GM18868 (cell line): ENCODE results near the gene POC1A.
"Not testable (repeated sequence)": the region's sequence is repeated elsewhere in the genome, so short reads cannot be mapped to it uniquely, and the experiment has no call there.

Experiments used
- ATAC-seq: cut with Tn5 transposase; IDR thresholded peaks from one replicate; pipeline ENCODE4 v1.9.1; 2021; ENCODE audit warnings: mild to moderate bottlenecking, moderate library complexity; ENCODE audit not compliant: unreplicated experiment

The POC1A gene

DNA sequence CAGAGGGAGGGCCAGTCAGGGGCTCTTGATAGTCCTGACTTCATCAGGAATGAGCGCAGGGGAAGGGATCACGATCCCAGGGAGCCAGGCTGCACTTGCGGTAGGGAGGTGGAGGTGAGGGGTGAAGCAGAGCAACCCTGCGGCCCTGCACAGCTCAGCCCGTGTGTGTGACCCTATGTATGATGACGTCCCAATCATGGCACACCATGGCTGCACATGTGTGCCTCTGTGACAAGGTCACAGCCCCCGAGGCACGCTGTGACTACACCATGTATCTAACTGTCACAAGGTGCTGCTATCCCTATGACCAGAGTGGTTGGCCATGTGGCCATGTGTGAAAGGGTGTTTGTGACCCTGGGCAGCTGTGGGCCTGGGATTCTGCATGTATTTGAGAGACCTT is 30.5 kb upstream of the POC1A start:
- no peak for ATAC-seq

DNA sequence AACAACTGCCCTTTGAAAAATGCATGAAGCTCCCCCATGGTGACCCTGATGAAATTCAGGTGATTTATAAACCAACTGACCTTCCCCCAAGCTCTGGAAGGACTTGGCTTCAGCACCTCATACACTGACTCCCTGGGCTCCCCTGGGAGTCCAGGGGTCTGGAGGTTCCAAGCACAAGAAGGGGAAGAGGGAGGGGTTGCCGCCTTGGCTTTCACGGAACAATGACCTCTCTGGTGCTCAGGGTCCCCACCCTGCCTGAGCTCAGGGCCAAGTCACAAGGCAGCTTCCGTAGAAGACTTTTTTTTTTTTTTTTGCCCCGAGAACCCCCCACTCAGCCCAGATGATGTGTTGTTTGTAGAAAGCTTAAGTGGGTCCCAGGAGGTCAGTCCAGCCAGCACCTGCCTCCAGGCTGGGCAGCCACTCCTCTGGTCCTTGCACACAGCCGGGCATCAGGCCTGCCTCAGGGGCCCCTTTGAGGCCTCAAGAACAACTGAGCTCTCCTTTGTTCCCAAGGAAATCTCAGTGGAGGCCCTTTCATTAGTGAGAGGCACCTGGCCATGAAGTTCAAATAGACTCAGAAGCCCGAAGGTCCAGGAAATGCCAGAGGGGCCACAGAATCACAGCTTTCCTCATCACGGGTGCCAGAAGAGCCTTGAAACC is 29.7 kb upstream of the POC1A start:
- no peak for ATAC-seq

- no peak for ATAC-seq
Observed at GRCh38 chr3:52182691-52183090, 28.5 kb upstream of the POC1A start.

GRCh38 chr3:52182196-52182595 is 28.0 kb upstream of the POC1A start:
- no peak for ATAC-seq

DNA sequence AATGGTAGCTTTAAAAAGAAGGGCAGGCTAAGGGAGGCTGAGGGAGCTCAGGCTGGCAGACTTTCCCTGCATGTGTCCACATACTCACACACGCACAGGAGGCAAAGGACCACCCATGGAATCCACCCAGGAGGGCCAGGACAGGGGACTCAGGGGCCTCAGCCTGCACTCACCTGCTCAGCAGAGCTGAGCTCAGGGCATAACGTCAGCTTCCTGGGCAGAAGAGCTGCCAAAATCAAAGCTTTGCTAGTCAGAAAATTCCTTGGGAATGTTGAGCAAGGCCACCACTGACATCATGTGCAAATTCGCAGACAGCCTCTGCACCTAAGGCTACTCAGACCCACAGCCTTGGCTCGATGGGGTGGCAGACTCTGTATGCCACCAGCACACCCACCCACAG is 27.3 kb upstream of the POC1A start:
- no peak for ATAC-seq

- ATAC-seq, result no peak
Observed at GRCh38 chr3:52178537-52178936, 24.3 kb upstream of the POC1A start.

DNA sequence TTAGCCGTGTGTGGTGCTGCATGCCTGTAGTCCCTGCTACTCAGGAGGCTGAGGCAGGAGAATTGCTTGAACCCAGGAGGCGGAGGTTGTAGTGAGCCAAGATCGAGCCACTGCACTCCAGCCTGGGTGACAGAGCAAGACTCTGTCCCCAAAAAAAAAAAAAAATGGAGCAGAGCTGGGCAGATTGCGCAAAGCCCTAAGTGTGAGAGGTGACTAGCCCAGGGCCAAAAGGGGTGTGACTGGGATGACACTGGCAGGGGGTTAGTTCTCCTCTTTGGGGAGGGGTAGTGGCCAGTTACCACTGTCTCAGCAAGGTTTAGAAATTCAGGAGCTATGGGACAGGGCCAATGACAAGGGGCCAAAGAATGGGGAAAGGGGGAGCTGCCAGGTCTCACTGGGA is 23.9 kb upstream of the POC1A start:
- not testable (repeated sequence) for ATAC-seq

DNA sequence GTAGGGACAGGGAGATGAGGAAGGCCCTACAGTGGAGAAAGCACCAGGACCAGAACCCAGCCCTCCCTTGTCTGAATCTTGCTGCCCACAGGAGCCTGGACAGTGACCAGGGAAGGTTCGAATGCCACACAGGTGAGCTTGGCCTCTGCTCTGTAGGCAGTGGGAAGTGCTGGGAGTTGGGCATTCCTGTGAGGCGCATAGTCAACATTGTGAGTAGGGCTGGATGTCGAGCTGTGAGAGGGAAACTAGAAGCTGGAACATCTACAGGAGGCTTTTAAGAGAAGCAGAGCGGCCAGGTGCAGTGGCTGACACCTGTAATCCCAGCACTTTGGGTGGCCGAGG is 23.4 kb upstream of the POC1A start:
- no peak for ATAC-seq

DNA sequence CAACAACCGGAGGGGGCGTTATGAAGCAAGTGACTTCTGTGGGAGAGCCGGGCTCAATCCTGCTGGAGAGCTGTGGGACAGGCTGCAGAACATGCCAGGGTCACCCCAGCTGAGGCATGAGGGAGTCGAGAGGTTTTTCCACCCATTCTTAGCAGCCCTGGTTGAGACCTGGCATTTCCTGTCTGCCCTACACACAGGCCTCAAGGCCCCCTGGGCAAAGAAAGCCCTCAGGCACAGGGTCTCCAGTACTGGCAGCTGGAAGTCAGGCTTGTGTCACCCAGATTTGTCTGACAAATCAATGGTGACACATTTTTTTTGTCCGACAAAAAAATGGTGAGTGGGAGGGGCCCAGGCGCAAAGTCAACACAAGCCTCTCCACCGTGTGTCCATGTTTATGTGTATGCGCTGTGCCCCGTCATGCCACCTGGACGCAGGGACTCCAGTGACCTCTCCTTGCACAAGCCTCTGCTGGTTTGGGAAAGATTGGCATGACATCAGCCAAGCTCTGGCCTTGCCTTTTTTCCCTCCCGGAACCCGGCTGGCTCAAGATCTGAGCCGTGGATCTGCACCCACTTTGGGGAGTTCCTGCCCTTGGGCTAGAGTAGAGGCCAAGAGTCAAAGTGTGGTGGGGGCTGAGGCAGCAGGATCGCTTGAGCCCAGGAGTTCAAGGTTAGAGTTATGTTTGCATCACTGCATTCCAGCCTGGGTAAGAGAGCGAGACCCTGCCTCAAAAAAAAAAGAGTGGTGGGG is 22.9 kb upstream of the POC1A start:
- no peak for ATAC-seq

DNA sequence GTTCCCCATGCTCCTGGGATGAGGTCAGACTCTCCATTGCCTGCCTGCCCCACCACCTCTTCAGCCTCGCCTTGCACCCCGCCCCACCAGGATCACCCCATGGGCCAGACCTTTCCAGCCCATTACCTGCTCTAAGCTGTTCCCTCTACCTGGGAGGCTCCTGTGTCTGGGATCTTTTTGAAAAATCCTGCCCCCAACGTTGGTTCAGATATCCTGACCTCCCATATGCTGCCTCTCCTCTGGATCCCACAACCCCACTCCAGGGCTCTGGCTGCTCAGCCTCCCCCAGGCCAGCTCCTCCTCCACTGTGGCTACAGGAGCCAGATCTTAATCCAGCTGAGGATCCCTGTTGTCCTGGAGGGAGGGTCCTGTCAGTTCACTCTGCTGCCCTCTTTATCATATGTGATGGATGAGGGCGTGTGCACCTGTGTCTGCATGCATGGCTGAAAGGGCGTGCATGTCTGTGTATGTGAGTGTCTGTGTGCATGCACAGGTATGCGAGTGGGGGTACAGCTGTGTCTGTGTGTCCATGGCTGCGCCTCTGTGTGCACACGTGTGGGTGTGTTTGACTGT is 22.0 kb upstream of the POC1A start:
- no peak for ATAC-seq

DNA sequence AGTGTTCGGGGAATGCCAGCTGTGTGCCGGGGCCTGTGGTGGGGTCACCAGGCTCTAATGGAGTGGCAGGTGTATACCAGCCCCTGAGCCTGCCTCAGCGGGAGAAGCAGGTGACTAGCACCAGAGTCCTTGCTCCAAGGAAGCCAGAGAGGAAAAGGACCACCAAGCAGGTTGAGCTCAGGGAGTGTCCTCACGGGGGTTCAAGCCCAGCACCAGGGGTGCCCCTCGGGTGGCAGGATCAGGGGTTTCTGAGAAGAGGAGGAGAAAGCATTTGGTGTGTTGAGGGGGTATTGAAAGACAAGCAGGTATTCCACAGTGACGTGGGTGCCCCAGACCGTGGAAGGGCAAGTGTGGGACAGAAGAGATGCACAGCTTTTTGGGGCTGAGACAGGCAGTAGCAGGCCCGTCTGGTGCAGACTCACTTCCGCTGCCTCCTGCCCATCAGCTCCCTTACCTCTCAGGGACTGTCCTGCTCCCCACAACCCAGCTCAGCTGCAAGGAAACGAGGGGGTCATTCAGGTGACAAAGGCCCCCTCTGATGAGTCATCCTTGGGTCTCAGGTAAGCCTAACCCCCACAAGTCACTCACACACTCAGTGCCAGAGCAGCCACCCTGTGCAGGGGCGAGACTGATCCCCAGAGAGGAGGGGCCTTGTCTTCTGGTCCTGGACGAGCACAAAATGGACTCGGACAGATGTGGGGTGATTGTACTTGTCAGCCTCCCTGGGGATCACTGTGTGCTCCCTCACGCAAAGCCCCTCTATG is 21.4 kb upstream of the POC1A start:
- no peak for ATAC-seq

- ATAC-seq, result no peak
Observed at GRCh38 chr3:52174896-52175295, 20.7 kb upstream of the POC1A start.

DNA sequence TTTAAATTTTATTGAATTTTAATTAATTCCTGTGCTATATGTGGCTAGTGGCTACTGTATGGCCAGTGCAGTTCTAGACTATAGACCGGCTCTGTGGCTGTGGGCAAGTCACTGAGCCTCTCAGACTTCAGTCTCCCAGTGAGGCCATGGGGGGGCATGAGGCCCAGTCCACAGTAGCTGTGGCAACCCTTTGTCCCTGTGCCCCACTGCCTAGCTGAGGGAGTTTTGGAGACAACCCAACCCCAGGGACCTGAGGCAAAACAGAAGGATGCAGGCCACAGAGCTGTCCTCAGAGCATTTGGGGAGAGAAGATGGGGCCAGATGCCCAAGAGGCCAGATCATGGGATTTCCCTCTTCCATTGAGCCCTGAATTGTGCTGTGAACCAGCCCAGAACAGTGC is 18.9 kb upstream of the POC1A start:
- ATAC-seq, result no peak

GRCh38 chr3:52172262-52172757 is 18.1 kb upstream of the POC1A start:
- ATAC-seq, result no peak

- no peak for ATAC-seq
Observed at GRCh38 chr3:52171514-52172261, 17.5 kb upstream of the POC1A start.

DNA sequence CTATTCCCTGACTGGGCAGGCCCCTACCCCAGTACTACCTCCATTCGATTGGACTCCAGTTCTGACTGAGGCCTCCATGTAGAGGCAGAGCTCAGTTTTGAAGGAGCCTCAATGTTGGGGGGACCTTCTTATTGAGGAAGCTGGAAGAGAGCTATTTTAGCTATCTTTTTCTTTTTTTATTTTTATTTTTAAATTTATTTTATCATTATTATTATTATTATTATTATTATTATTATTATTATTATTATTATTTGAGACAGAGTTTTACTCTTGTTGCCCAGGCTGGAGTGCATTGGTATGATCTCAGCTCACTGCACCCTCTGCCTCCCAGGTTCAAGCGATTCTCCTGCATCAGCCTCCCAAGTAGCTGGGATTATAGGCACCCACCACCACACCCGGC is 16.0 kb upstream of the POC1A start:
- ATAC-seq, result not testable (repeated sequence)

DNA sequence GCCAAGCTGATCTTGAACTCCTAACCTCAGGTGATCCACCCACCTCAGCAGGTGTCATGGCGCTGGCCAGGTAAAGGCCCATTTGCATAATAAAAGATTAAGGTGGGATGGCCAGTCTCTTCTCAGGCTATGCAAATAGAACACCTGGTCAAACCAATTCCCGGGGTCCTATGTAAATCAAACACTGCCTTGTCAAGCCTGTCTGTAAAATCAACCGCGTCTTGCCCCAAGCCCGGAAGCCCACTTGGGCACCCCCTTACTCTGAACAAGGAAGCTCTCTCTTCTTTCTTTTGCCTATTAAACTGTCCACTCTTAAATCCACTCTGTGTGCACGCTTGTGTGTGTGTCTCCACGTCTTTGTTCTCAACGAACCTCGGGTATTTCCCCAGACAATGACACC is 13.0 kb upstream of the POC1A start:
- no peak for ATAC-seq

DNA sequence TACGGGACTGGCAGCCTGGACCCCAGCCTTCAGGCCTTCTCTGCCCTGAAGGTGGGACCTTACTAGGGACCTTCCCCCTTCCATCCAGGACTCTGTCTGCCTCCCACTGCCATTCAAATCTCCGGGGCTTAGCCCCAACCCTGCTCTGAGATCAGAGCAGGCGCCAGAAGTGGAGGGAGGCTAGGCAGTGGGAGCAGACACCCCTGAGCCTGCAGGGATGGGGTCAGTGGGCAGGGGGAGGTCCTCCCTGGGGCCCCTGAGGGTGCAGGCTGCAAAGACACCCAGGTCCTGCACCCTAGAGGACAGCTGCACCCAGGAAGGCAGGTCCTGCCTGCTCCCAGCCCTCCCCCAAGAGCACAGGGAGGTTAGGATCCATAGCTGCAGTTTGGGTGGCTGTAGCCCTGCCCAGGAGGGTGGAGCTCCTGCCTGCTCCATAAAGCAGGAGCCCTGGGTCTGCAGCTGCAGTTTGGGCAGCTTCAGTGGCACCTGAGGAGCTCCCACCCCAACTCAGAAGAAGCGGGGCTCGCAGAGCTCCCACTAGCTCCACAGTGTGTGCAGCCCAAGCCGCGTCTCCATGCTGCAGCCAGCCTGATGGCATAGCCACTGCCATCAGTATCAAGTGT is 8.1 kb upstream of the POC1A start:
- ATAC-seq, result no peak

GRCh38 chr3:52159503-52159902 is 5.3 kb upstream of the POC1A start:
- ATAC-seq, result no peak

- no peak for ATAC-seq
Observed at GRCh38 chr3:52155912-52156311, 1.7 kb upstream of the POC1A start.
